T-helper 17 cell (primary cell): ENCODE measurements around the gene NUDT5. TPM values are rescaled to one million over a fixed set of nuclear protein-coding genes. Genes with fewer than 3 reads are reported as not detected.
"Not testable (repeated sequence)": the region's sequence is repeated elsewhere in the genome, so short reads cannot be mapped to it uniquely, and the experiment has no call there.

Experiments
- ATAC-seq: fragments of 150-1000 bp; cut with Tn5 transposase; 2 replicates; pipeline ENCODE4 v1.10.0; 2021; ENCODE audit warnings: mild to moderate bottlenecking, moderate library complexity
- DNase-seq, 3 donors: peaks; one replicate each; pipeline versions ENCODE4 v3.0.0 to v3.0.0-alpha.2; 2020 to 2021
- H3K9me3 ChIP-seq: one replicate; pipeline ENCODE4 v1.7.0; 2013; ENCODE audit warnings: low read length, mild to moderate bottlenecking; ENCODE audit not compliant: control insufficient read depth, poor library complexity, severe bottlenecking
- H3K27ac Mint-ChIP-seq: one replicate; pipeline ENCODE4 v1.8.0; 2022; ENCODE audit warnings: mild to moderate bottlenecking, moderate library complexity, mixed read lengths
- H3K27me3 Mint-ChIP-seq: one replicate; pipeline ENCODE4 v1.8.0; 2022; ENCODE audit warnings: mixed read lengths
- H3K36me3 Mint-ChIP-seq: one replicate; pipeline ENCODE4 v1.8.0; 2022; ENCODE audit warnings: low read depth, mixed read lengths
- H3K4me1 Mint-ChIP-seq: one replicate; pipeline ENCODE4 v1.8.0; 2022; ENCODE audit warnings: mild to moderate bottlenecking, mixed read lengths
- H3K4me3 Mint-ChIP-seq: one replicate; pipeline ENCODE4 v1.8.0; 2022; ENCODE audit warnings: mild to moderate bottlenecking, moderate library complexity, mixed read lengths
- total RNA-seq, 4 donors: library from RNA in 2 of 4; stranded (reverse) in 2 of 4; gene quantifications; one replicate each; pipeline ENCODE4 v1.2.3 and lab custom pipeline; 2022 to 2026

Gene NUDT5
- total RNA-seq, 2 donors from 2014 or later = 27.8 to 33.5 TPM

GRCh38 chr10:12177642-12178041, 18.0 kb downstream of the NUDT5 start:
- ATAC-seq (no peak), DNase-seq (no peak)
- H3K4me1 Mint-ChIP-seq = peaks cover 15% of the 10 kb centered on the region
- no peak overlapping the region for H3K4me3 Mint-ChIP-seq
- H3K27ac Mint-ChIP-seq = no peak overlapping the region
- H3K36me3 Mint-ChIP-seq = no peaks in the 10 kb centered on the region
- no peaks in the 10 kb centered on the region for H3K9me3 ChIP-seq
- no peaks in the 10 kb centered on the region for H3K27me3 Mint-ChIP-seq

DNA sequence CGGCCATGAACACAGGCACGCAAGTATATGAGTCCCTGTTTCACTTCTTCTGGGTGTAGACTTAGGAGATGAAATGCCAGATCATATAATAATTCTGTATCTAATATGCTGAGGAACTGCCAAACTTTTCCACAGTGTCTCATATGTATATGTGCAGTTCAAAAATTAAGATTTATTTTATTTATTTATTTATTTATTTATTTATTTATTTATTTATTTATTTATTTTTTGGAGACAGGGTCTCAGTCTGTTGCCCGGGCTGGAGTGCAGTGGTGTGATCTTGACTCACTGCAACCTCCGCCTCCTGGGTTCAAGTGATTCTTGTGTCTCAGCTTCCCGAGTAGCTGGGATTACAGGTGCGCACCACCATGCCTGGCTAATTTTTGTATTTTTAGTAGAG, 24.2 kb downstream of the NUDT5 start:
- not testable (repeated sequence) for H3K27ac Mint-ChIP-seq, DNase-seq, H3K27me3 Mint-ChIP-seq, ATAC-seq, H3K36me3 Mint-ChIP-seq, H3K9me3 ChIP-seq, H3K4me1 Mint-ChIP-seq, H3K4me3 Mint-ChIP-seq

DNA sequence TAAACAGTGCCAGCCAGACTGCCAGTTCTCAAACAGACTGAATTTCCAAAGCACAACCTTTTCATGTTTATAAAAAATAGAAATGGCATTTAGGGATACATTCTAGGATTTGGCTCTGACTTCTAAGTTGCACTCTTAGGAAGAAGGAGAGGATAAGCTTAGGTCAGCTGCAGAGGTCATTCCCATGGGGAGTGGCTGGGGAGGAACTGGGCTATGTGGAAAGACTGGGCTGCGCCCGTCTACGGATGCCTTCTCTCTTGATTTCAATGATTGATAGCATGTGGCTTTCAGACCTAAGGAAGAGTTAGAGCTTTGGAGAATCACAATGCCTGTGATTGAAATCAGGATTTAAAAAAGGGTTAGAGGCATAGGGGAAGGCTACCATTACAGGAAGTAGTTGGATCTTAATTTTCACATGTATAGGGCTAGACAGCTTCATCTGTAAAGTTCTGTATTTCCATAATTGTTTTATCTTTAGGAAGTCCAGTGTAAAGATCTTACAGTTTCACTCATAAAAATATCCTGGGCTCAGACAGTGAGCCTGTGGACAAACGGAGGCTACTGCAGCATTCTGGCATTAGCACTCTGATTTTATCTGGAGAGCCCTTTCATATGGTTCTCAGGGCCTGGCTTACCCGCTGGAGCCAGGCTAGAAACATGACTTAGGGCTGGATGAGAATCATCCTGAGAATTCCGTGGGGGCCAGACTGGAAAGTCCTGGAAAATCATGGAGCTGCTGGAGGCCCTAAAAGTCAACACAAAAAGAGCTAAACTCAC, 29.5 kb downstream of the NUDT5 start:
- DNase-seq (no peak), ATAC-seq (no peak)
- Mint-ChIP-seq H3K27ac (peak overlapping the region; percentile 11), H3K27me3 (no peaks in the 10 kb centered on the region), H3K4me3 (peak overlapping the region; percentile 25), H3K4me1 (no peaks in the 10 kb centered on the region), H3K36me3 (peaks cover 9% of the 10 kb centered on the region)
- no peaks in the 10 kb centered on the region for H3K9me3 ChIP-seq

- H3K9me3 ChIP-seq = no peaks in the 10 kb centered on the region
- ATAC-seq (no peak), DNase-seq (no peak)
- H3K27ac Mint-ChIP-seq = peak overlapping the region; percentile 66
- H3K4me1 Mint-ChIP-seq = no peaks in the 10 kb centered on the region
- H3K36me3 Mint-ChIP-seq = peaks cover 9% of the 10 kb centered on the region
- H3K4me3 Mint-ChIP-seq = no peak overlapping the region
- H3K27me3 Mint-ChIP-seq = no peaks in the 10 kb centered on the region
Observed at GRCh38 chr10:12165036-12165435, 30.7 kb downstream of the NUDT5 start.

DNA sequence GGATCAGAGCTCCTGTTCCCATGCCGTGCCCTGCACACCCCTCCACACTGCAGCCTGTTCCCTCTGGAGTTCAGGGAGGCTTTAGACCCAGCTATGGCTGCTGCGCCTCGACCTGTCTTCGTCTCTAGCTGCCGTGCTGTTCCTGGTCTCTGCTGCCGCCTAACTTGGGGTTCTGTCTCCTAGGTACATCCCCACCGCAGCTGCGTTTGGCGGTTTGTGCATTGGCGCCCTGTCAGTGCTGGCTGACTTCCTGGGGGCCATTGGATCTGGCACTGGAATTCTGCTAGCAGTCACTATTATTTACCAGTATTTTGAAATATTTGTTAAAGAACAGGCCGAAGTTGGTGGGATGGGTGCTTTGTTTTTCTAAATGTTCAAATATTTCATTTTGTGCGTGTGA, 31.6 kb downstream of the NUDT5 start:
- Mint-ChIP-seq H3K27me3 (no peaks in the 10 kb centered on the region), H3K4me3 (no peak overlapping the region), H3K36me3 (peaks cover 6% of the 10 kb centered on the region), H3K27ac (no peak overlapping the region), H3K4me1 (no peaks in the 10 kb centered on the region)
- no peaks in the 10 kb centered on the region for H3K9me3 ChIP-seq
- no peak for DNase-seq
- no peak for ATAC-seq

DNA sequence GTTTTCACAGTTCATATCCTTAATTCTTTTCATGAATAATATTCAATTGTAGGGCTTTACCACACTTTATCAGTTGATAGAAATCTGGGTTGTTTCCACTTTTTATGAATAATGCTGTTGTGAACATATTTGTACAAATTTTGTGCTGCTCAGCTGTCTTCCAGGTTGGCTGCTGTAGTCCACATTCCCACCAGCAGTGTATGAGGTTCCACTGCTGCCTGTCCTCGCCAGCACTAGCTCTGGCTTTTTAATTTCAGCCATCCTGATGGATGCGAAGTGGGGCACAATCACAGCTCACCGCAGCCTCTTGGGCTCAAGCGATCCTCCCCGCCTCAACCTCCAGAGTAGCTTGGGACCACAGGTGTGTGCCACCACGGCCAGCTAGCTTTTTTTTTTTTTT, 32.8 kb downstream of the NUDT5 start:
- DNase-seq (no peak), ATAC-seq (no peak)
- Mint-ChIP-seq H3K36me3 (peaks cover 5% of the 10 kb centered on the region), H3K4me1 (no peaks in the 10 kb centered on the region), H3K27me3 (no peaks in the 10 kb centered on the region), H3K4me3 (no peak overlapping the region), H3K27ac (no peak overlapping the region)
- no peaks in the 10 kb centered on the region for H3K9me3 ChIP-seq

DNA sequence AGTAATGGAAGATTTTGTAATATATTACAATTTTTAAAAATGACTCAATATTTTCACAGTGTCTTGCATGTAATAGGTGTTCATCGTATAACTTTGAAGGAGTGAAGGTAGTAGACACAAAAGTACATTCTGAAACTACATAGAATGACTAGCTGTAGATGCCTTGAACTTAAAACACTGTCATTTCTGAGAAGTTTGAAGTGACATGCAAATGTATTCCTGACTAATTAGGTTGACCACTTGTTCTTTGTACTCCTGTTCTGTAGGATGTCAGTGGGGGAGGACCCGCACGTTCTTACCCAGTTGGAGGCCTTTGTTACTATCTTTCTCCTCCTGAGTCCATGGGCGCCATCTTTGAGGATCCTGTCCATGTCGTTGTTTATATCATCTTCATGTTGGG, 35.0 kb downstream of the NUDT5 start:
- no peaks in the 10 kb centered on the region for H3K9me3 ChIP-seq

GRCh38 chr10:12158111-12158510, 37.6 kb downstream of the NUDT5 start:
- H3K4me1 Mint-ChIP-seq = peaks cover 4% of the 10 kb centered on the region
- H3K4me3 Mint-ChIP-seq = no peak overlapping the region
- H3K27ac Mint-ChIP-seq = no peak overlapping the region
- H3K9me3 ChIP-seq = no peaks in the 10 kb centered on the region
- ATAC-seq (no peak), DNase-seq (no peak)
- peaks cover 5% of the 10 kb centered on the region for H3K36me3 Mint-ChIP-seq
- no peaks in the 10 kb centered on the region for H3K27me3 Mint-ChIP-seq

More for the DNA sequence above, 35.0 kb downstream of the NUDT5 start:
- DNase-seq = no peak
- H3K27ac Mint-ChIP-seq = no peak overlapping the region
- ATAC-seq = no peak
- no peaks in the 10 kb centered on the region for H3K27me3 Mint-ChIP-seq
- peaks cover 5% of the 10 kb centered on the region for H3K36me3 Mint-ChIP-seq
- no peak overlapping the region for H3K4me3 Mint-ChIP-seq
- H3K4me1 Mint-ChIP-seq = no peaks in the 10 kb centered on the region

DNA sequence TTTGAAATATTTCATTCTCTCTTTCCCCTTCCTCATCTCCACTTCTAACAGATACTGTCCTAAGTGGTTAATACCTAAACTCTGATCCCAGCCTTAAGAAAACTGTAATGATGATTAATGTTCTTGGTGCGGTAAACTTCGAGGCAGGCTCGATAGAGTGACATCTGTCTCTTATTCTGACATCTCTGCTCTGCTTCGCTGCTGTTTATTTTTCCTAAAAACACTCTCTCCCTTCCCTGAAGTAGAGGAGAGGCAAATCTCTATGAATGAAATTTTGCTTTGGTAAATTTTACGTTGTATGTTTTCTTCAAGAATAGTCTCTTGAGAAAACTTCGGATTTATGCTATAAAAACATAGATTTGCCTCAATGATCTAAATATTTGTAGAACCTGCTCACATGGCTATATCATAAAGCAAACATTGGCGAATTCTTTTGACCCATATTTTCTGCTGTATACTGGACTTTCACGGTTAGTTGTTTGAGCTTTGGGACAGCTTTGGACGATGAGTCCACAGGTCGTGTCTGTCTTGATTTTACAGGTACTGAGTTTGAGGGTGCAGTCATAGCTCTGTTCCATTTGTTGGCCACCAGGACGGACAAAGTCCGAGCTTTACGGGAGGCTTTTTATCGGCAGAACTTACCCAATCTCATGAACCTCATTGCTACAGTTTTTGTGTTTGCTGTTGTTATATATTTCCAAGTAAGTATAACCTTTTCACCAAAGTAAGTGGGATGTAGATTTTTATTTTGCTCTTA, 39.1 kb downstream of the NUDT5 start:
- ATAC-seq = no peak
- H3K27ac Mint-ChIP-seq = no peak overlapping the region
- H3K4me1 Mint-ChIP-seq = peaks cover 4% of the 10 kb centered on the region
- peaks cover 5% of the 10 kb centered on the region for H3K36me3 Mint-ChIP-seq
- no peaks in the 10 kb centered on the region for H3K27me3 Mint-ChIP-seq
- H3K4me3 Mint-ChIP-seq = no peak overlapping the region
- DNase-seq = no peak
- H3K9me3 ChIP-seq = no peaks in the 10 kb centered on the region

- Mint-ChIP-seq H3K36me3 (peaks cover 5% of the 10 kb centered on the region), H3K4me1 (peaks cover 4% of the 10 kb centered on the region), H3K27me3 (no peaks in the 10 kb centered on the region), H3K27ac (no peak overlapping the region), H3K4me3 (no peak overlapping the region)
- no peak for DNase-seq
- no peak for ATAC-seq
- no peaks in the 10 kb centered on the region for H3K9me3 ChIP-seq
Observed at GRCh38 chr10:12154516-12154915, 41.2 kb downstream of the NUDT5 start.

DNA sequence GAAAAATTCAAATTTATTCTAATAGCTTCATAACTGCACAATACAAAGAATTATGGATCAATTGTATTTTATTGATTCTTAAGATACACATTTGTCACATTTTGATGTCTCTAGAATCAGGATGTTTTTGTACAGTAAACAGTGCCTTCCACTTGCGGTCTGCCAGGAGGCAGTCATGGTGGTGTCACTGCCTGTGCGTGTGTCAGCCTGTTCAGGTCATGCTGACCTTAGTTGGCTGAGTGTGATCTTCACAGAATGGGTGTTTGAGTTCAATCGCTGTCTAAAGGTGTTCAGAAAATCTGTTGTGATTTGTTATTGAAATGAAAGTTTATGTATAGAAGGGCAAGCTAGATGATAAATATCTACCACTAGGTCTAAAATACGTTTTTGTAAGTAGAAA, 45.5 kb downstream of the NUDT5 start:
- H3K27ac Mint-ChIP-seq = no peak overlapping the region
- DNase-seq (no peak), ATAC-seq (no peak)
- no peak overlapping the region for H3K4me3 Mint-ChIP-seq
- peaks cover 4% of the 10 kb centered on the region for H3K4me1 Mint-ChIP-seq
- peaks cover 5% of the 10 kb centered on the region for H3K36me3 Mint-ChIP-seq
- no peaks in the 10 kb centered on the region for H3K27me3 Mint-ChIP-seq
- H3K9me3 ChIP-seq = no peaks in the 10 kb centered on the region

- peaks cover 2% of the 10 kb centered on the region for H3K4me1 Mint-ChIP-seq
- no peaks in the 10 kb centered on the region for H3K9me3 ChIP-seq
- H3K36me3 Mint-ChIP-seq = peaks cover 6% of the 10 kb centered on the region
- DNase-seq (no peak), ATAC-seq (no peak)
- no peak overlapping the region for H3K27ac Mint-ChIP-seq
- H3K27me3 Mint-ChIP-seq = no peaks in the 10 kb centered on the region
- H3K4me3 Mint-ChIP-seq = peak overlapping the region; percentile 16
Observed at GRCh38 chr10:12144538-12144937, 51.2 kb downstream of the NUDT5 start.

DNA sequence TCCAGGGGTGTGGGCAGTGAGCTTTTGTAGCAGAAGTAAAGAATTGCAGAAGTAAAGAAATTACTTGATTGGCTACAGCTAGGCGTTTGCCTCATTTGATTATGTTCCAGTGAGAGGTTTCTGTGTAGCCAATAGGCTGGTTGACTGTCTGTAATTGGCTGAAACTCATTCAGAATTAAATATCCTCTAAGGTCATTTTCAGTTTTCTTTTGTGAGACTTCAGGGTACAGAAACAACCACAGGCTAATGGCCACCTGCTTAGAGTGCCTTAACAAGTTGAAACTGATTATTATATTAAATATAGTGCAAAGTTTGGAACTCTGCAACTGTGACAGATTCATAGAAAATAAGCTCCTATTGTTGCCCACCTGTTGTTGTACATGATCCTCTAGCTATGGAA, 55.7 kb downstream of the NUDT5 start:
- ATAC-seq (no peak), DNase-seq (no peak)
- H3K36me3 Mint-ChIP-seq = peaks cover 6% of the 10 kb centered on the region
- no peaks in the 10 kb centered on the region for H3K27me3 Mint-ChIP-seq
- no peak overlapping the region for H3K4me3 Mint-ChIP-seq
- H3K4me1 Mint-ChIP-seq = peaks cover 6% of the 10 kb centered on the region
- H3K27ac Mint-ChIP-seq = no peak overlapping the region
- no peaks in the 10 kb centered on the region for H3K9me3 ChIP-seq

- no peak for DNase-seq
- Mint-ChIP-seq H3K4me3 (no peak overlapping the region), H3K27me3 (no peaks in the 10 kb centered on the region), H3K4me1 (peaks cover 11% of the 10 kb centered on the region), H3K36me3 (no peaks in the 10 kb centered on the region), H3K27ac (peak overlapping the region; percentile 41)
- H3K9me3 ChIP-seq = no peaks in the 10 kb centered on the region
- ATAC-seq = no peak
Observed at GRCh38 chr10:12135631-12136030, 60.1 kb downstream of the NUDT5 start.
